Activated CD8-positive, alpha-beta T cell treated with anti-CD3 and anti-CD28 coated beads for 36 hours (primary cell): Measurements from ENCODE around the gene TMA7B. TPM values are rescaled to one million over a fixed set of nuclear protein-coding genes. Genes with fewer than 3 reads are reported as not detected.

Experiments used
- ATAC-seq: fragments of 200-7000 bp; cut with Tn5 transposase; one replicate; pipeline ENCODE4 v1.10.0; 2021; ENCODE audit warnings: mild to moderate bottlenecking, moderate library complexity
- CTCF ChIA-PET: fragments of 350-600 bp; sonication (Branson Sonifier 250); formaldehyde crosslinking; loops from one replicate; lab custom pipeline; 2021; ENCODE audit warnings: antibody characterized with exemption; lab: Charles Lee
- POLR2A ChIA-PET: fragments of 350-600 bp; sonication (Branson Sonifier 250); formaldehyde crosslinking; loops from one replicate; lab custom pipeline; 2021; ENCODE audit warnings: antibody characterized with exemption; lab: Charles Lee
- DNase-seq: peaks from one replicate; pipeline ENCODE4 v3.0.0-alpha.2; 2020
- H3K27ac Mint-ChIP-seq: one replicate; pipeline ENCODE4 v1.8.0; 2021; ENCODE audit warnings: mild to moderate bottlenecking, mixed read lengths
- H3K27me3 Mint-ChIP-seq: one replicate; pipeline ENCODE4 v1.8.0; 2021; ENCODE audit warnings: mixed read lengths
- H3K36me3 Mint-ChIP-seq: one replicate; pipeline ENCODE4 v1.8.0; 2021; ENCODE audit warnings: low read depth, mixed read lengths
- H3K4me1 Mint-ChIP-seq: one replicate; pipeline ENCODE4 v1.8.0; 2021; ENCODE audit warnings: low read depth, mixed read lengths
- H3K4me3 Mint-ChIP-seq: one replicate; pipeline ENCODE4 v1.8.0; 2021; ENCODE audit warnings: mild to moderate bottlenecking, moderate library complexity, mixed read lengths
- H3K9me3 Mint-ChIP-seq: one replicate; pipeline ENCODE4 v1.8.0; 2021; ENCODE audit warnings: mixed read lengths
- intact Hi-C: fragments of 100-400 bp; cut with micrococcal nuclease; formaldehyde crosslinking; loops from one replicate; pipeline ENCODE4 v1.10.0; 2022
- total RNA-seq, 2 experiments: library from RNA; stranded (reverse); gene quantifications; one replicate each; pipeline ENCODE4 v1.2.3, GENCODE V29; 2021
- TF ChIP-seq, protein P1 (sequence below): fragments of 200-600 bp; IDR thresholded peaks from one replicate; pipeline ENCODE4 v1.8.0; 2022; ENCODE audit warnings: antibody characterized with exemption, mild to moderate bottlenecking

Gene TMA7B
- total RNA-seq, 2 experiments from 2014 or later = 2.2 to 2.3 TPM

GRCh38 chr22:39917776-39918495, 42.3 kb upstream of the TMA7B start:
- Mint-ChIP-seq H3K4me1 (peaks cover 79% of the 10 kb centered on the region), H3K9me3 (no peaks in the 10 kb centered on the region), H3K4me3 (peak overlapping the region; percentile 80), H3K27ac (peak overlapping the region; percentile 92), H3K36me3 (peaks cover 16% of the 10 kb centered on the region), H3K27me3 (no peaks in the 10 kb centered on the region)
- POLR2A ChIA-PET = interaction anchor here (0.6 to 4.5 kb wide), 9 partner anchors 9 to 395 kb away, joined by 3 to 97 read pairs (median 5); partner anchors contain the start of gene GRAP2
- TF ChIP-seq, protein P1, sequence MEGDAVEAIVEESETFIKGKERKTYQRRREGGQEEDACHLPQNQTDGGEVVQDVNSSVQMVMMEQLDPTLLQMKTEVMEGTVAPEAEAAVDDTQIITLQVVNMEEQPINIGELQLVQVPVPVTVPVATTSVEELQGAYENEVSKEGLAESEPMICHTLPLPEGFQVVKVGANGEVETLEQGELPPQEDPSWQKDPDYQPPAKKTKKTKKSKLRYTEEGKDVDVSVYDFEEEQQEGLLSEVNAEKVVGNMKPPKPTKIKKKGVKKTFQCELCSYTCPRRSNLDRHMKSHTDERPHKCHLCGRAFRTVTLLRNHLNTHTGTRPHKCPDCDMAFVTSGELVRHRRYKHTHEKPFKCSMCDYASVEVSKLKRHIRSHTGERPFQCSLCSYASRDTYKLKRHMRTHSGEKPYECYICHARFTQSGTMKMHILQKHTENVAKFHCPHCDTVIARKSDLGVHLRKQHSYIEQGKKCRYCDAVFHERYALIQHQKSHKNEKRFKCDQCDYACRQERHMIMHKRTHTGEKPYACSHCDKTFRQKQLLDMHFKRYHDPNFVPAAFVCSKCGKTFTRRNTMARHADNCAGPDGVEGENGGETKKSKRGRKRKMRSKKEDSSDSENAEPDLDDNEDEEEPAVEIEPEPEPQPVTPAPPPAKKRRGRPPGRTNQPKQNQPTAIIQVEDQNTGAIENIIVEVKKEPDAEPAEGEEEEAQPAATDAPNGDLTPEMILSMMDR = no peak
- CTCF ChIA-PET = interaction anchor here (1.1 to 3.7 kb wide), 7 partner anchors 10 to 107 kb away, joined by 3 to 19 read pairs (median 4); no protein-coding TSS in a partner anchor
- intact Hi-C loops = no loop called here
- DNase-seq (no peak), ATAC-seq (no peak)

DNA sequence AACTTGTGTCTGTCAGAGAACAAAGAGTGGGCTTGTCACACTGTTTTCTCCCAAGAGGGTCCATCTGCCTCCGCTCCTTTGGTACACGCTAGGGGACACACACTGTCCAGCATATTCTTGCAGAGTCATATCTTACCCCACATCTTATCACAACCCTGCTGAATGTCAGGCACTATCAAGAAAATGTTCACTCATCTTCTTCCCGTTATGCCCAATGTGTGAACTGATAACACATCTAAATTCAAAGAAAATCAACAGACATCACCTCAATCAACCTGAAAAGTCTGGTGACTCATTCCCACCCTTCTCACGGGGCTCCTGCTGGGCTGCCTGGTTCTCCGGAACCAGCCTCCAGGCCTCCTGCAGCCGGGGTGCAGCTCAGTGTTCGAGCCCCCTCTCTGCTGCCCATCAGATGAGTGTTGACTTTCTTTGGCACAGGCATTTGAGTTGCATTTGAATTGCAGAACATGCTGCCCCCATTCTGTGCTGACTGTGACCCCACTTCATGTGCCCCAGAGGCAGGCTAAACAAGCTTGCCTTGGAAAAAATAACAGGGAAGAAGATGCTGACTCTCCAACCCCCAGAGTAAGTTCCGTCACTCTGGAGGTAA, 40.0 kb upstream of the TMA7B start:
- Mint-ChIP-seq H3K27ac (peak overlapping the region; percentile 93), H3K27me3 (no peaks in the 10 kb centered on the region), H3K36me3 (peaks cover 22% of the 10 kb centered on the region), H3K9me3 (no peaks in the 10 kb centered on the region), H3K4me3 (peak overlapping the region; percentile 65), H3K4me1 (peaks cover 80% of the 10 kb centered on the region)
- ChIA-PET POLR2A (interaction anchor here (0.6 to 10.2 kb wide), 15 partner anchors 9 to 397 kb away, joined by 3 to 270 read pairs (median 4); partner anchors contain the start of gene GRAP2), CTCF (interaction anchor here (1.0 to 11.3 kb wide), 6 partner anchors 9 to 105 kb away, joined by 3 to 130 read pairs (median 4); no protein-coding TSS in a partner anchor)
- intact Hi-C loops = loop anchor here (5.0 kb wide), 1 partner anchor 42 kb away; the partner anchor contains the start of gene TMA7B
- TF ChIP-seq, protein P1 = no peak
- peak; percentile 83 for DNase-seq
- peak; percentile 75 for ATAC-seq

GRCh38 chr22:39923696-39924095, 36.5 kb upstream of the TMA7B start:
- Mint-ChIP-seq H3K27me3 (no peaks in the 10 kb centered on the region), H3K9me3 (no peaks in the 10 kb centered on the region), H3K27ac (no peak overlapping the region), H3K4me1 (peaks cover 63% of the 10 kb centered on the region), H3K4me3 (no peak overlapping the region), H3K36me3 (peaks cover 41% of the 10 kb centered on the region)
- no peak for DNase-seq
- POLR2A ChIA-PET = interaction anchor here (0.7 to 10.2 kb wide), 10 partner anchors 6 to 132 kb away, joined by 3 to 270 read pairs (median 8); no protein-coding TSS in a partner anchor
- TF ChIP-seq, protein P1 = no peak
- intact Hi-C loops = loop anchor here (5.0 kb wide), 1 partner anchor 39 kb away; the partner anchor contains the start of gene TMA7B
- CTCF ChIA-PET = interaction anchor here (1.2 to 11.3 kb wide), 8 partner anchors 10 to 394 kb away, joined by 4 to 130 read pairs (median 12); no protein-coding TSS in a partner anchor
- no peak for ATAC-seq

GRCh38 chr22:39924286-39924685, 35.9 kb upstream of the TMA7B start:
- Mint-ChIP-seq H3K4me1 (peaks cover 60% of the 10 kb centered on the region), H3K4me3 (no peak overlapping the region), H3K27me3 (no peaks in the 10 kb centered on the region), H3K36me3 (peaks cover 41% of the 10 kb centered on the region), H3K9me3 (no peaks in the 10 kb centered on the region), H3K27ac (no peak overlapping the region)
- intact Hi-C loops = loop anchor here (5.0 kb wide), 1 partner anchor 38 kb away; the partner anchor contains the start of gene TMA7B
- ChIA-PET CTCF (interaction anchor here (1.1 to 11.3 kb wide), 11 partner anchors 10 to 431 kb away, joined by 3 to 130 read pairs (median 9); no protein-coding TSS in a partner anchor), POLR2A (interaction anchor here (0.6 to 10.2 kb wide), 9 partner anchors 7 to 151 kb away, joined by 3 to 270 read pairs (median 11); no protein-coding TSS in a partner anchor)
- TF ChIP-seq, protein P1 = no peak
- ATAC-seq (no peak), DNase-seq (peak; percentile 52)
